ENCODE measurements around the gene WDCP.

- TF ChIP-seq CTCF (conservative IDR thresholded peaks at IDR 0.05; ENCODE audit: low read depth, low read length) (no peak), EZH2 (IDR thresholded peaks at IDR 0.05; ENCODE audit: low read length, unreplicated experiment) (no peak)
These were observed 30.8 kb downstream of the WDCP start for GRCh38 chr2:24016376-24016761.
